Hepatocyte (in vitro differentiated cells): Measurements from ENCODE around the gene NRCAM.

ENCODE experiments used
- EZH2 ChIP-seq: fragments of 200-600 bp; sonication (generic); IDR thresholded peaks from 2 replicates; pipeline ENCODE4 v1.6.1; 2016; ENCODE audit warnings: antibody characterized with exemption, mild to moderate bottlenecking, borderline replicate concordance
- TF ChIP-seq, protein P1 (sequence below): fragments of 200-600 bp; sonication (generic); IDR thresholded peaks from 2 replicates; pipeline ENCODE4 v1.5.1; 2016; ENCODE audit warnings: antibody characterized with exemption, mild to moderate bottlenecking; ENCODE audit not compliant: poor library complexity

GRCh38 chr7:108248821-108249220 lies 207.4 kb downstream of the NRCAM start:
- TF ChIP-seq, protein P1, sequence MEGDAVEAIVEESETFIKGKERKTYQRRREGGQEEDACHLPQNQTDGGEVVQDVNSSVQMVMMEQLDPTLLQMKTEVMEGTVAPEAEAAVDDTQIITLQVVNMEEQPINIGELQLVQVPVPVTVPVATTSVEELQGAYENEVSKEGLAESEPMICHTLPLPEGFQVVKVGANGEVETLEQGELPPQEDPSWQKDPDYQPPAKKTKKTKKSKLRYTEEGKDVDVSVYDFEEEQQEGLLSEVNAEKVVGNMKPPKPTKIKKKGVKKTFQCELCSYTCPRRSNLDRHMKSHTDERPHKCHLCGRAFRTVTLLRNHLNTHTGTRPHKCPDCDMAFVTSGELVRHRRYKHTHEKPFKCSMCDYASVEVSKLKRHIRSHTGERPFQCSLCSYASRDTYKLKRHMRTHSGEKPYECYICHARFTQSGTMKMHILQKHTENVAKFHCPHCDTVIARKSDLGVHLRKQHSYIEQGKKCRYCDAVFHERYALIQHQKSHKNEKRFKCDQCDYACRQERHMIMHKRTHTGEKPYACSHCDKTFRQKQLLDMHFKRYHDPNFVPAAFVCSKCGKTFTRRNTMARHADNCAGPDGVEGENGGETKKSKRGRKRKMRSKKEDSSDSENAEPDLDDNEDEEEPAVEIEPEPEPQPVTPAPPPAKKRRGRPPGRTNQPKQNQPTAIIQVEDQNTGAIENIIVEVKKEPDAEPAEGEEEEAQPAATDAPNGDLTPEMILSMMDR, result no peak
- no peak for TF ChIP-seq EZH2
